Parathyroid adenoma (tissue), 2 donors: ENCODE measurements around the gene ZBTB9.

Experiments
- H2AFZ ChIP-seq: fragments of 300-600 bp; sonication (generic); one replicate; pipeline ENCODE4 v1.7.0; 2017; ENCODE audit warnings: antibody characterized with exemption, mild to moderate bottlenecking
- H3K27ac ChIP-seq: fragments of 300-600 bp; sonication (generic); one replicate; pipeline ENCODE4 v1.7.0; 2017
- H3K27me3 ChIP-seq: fragments of 300-600 bp; sonication (generic); one replicate; pipeline ENCODE4 v1.7.0; 2017; ENCODE audit warnings: low read length; ENCODE audit not compliant: control insufficient read depth, insufficient read depth
- H3K36me3 ChIP-seq: fragments of 300-600 bp; sonication (generic); one replicate; pipeline ENCODE4 v1.7.0; 2017; ENCODE audit warnings: low read length; ENCODE audit not compliant: control insufficient read depth, insufficient read depth
- H3K4me1 ChIP-seq: fragments of 300-600 bp; sonication (generic); one replicate; pipeline ENCODE4 v1.7.0; 2017; ENCODE audit warnings: control low read depth
- H3K4me2 ChIP-seq: fragments of 300-600 bp; sonication (generic); one replicate; pipeline ENCODE4 v1.7.0; 2017; ENCODE audit warnings: low read length
- H3K4me3 ChIP-seq: fragments of 300-600 bp; sonication (generic); one replicate; pipeline ENCODE4 v1.7.0; 2017; ENCODE audit warnings: low read depth, low read length
- H3K79me2 ChIP-seq: fragments of 300-600 bp; sonication (generic); one replicate; pipeline ENCODE4 v1.7.0; 2017; ENCODE audit warnings: control low read depth
- H3K9ac ChIP-seq: fragments of 300-600 bp; sonication (generic); one replicate; pipeline ENCODE4 v1.7.0; 2017; ENCODE audit warnings: mild to moderate bottlenecking
- H3K9me3 ChIP-seq: fragments of 300-600 bp; sonication (generic); one replicate; pipeline ENCODE4 v1.7.0; 2017; ENCODE audit warnings: low read length; ENCODE audit not compliant: control insufficient read depth
- CTCF ChIP-seq: fragments of 300-600 bp; sonication (generic); IDR thresholded peaks from one replicate; pipeline ENCODE4 v1.7.0; 2017; ENCODE audit warnings: antibody characterized with exemption, mild to moderate bottlenecking
- donor health status: primary hyperparathyroidism.

The ZBTB9 gene

GRCh38 chr6:33424855-33425667 is 29.3 kb upstream of the ZBTB9 start:
- TF ChIP-seq CTCF, result no peak
- Histone ChIP-seq H3K27me3 (no peaks in the 10 kb centered on the region), H3K9ac (peak overlapping the region; percentile 96), H2AFZ (peak overlapping the region; percentile 85), H3K4me2 (peak overlapping the region; percentile 100), H3K9me3 (no peaks in the 10 kb centered on the region), H3K27ac (peak overlapping the region; percentile 99), H3K79me2 (peaks cover 5% of the 10 kb centered on the region), H3K4me1 (peaks cover 14% of the 10 kb centered on the region), H3K36me3 (no peaks in the 10 kb centered on the region), H3K4me3 (peak overlapping the region; percentile 88)

- Histone ChIP-seq H3K4me1 (peaks cover 15% of the 10 kb centered on the region), H3K79me2 (peaks cover 5% of the 10 kb centered on the region), H3K9me3 (no peaks in the 10 kb centered on the region), H3K27me3 (no peaks in the 10 kb centered on the region), H3K27ac (peak overlapping the region; percentile 99), H3K36me3 (no peaks in the 10 kb centered on the region), H3K4me2 (peak overlapping the region; percentile 100), H3K9ac (peak overlapping the region; percentile 96), H3K4me3 (peak overlapping the region; percentile 88), H2AFZ (peak overlapping the region; percentile 85)
- TF ChIP-seq CTCF, result peak; percentile 54
These were observed 28.5 kb upstream of the ZBTB9 start for GRCh38 chr6:33425668-33426577.

GRCh38 chr6:33426590-33427511 is 27.5 kb upstream of the ZBTB9 start:
- Histone ChIP-seq H3K4me2 (peak overlapping the region; percentile 100), H3K79me2 (peaks cover 5% of the 10 kb centered on the region), H3K36me3 (no peaks in the 10 kb centered on the region), H3K4me3 (peak overlapping the region; percentile 88), H3K9me3 (no peaks in the 10 kb centered on the region), H2AFZ (peak overlapping the region; percentile 85), H3K4me1 (peaks cover 18% of the 10 kb centered on the region), H3K27me3 (no peaks in the 10 kb centered on the region), H3K27ac (peak overlapping the region; percentile 99), H3K9ac (no peak overlapping the region)
- TF ChIP-seq CTCF, result no peak

GRCh38 chr6:33427585-33428223 is 26.7 kb upstream of the ZBTB9 start:
- peak overlapping the region; percentile 63 for H3K4me3 ChIP-seq
- H3K27ac ChIP-seq, result peak overlapping the region; percentile 59
- no peaks in the 10 kb centered on the region for H3K9me3 ChIP-seq
- peaks cover 5% of the 10 kb centered on the region for H3K79me2 ChIP-seq
- TF ChIP-seq CTCF, result no peak
- H3K9ac ChIP-seq, result no peak overlapping the region
- H3K27me3 ChIP-seq, result no peaks in the 10 kb centered on the region
- H3K4me2 ChIP-seq, result peak overlapping the region; percentile 89
- peaks cover 18% of the 10 kb centered on the region for H3K4me1 ChIP-seq
- H2AFZ ChIP-seq, result peak overlapping the region; percentile 81
- no peaks in the 10 kb centered on the region for H3K36me3 ChIP-seq
